ENCODE measurements around the gene ZIC5.

- TF ChIP-seq CTCF (IDR thresholded peaks at IDR 0.05) (no peak), EP300 (IDR thresholded peaks at IDR 0.05) (no peak), POLR2AphosphoS5 (IDR thresholded peaks at IDR 0.05) (no peak)
Observed at GRCh38 chr13:99963816-99964339, 7.7 kb downstream of the ZIC5 start.
